H9 (cell line): ENCODE data around the gene CLMP. TPM values are rescaled to one million over a fixed set of nuclear protein-coding genes. Genes with fewer than 3 reads are reported as not detected.

ENCODE experiments used
- DNase-seq: peaks from one replicate; pipeline ENCODE4 v3.0.0-alpha.2; 2017
- H2AFZ ChIP-seq: one replicate; pipeline ENCODE4 v1.6.1; 2013; ENCODE audit warnings: mild to moderate bottlenecking, low read length, control low read depth, moderate library complexity
- H2AK5ac ChIP-seq: 2 replicates; pipeline ENCODE4 v1.6.1; 2013; ENCODE audit warnings: low read length, control low read depth, mixed read lengths; ENCODE audit not compliant: insufficient read length
- H2BK120ac ChIP-seq: one replicate; pipeline ENCODE4 v1.6.1; 2013; ENCODE audit warnings: low read depth, mild to moderate bottlenecking, low read length, control low read depth, inconsistent platforms; ENCODE audit not compliant: poor library complexity, severe bottlenecking
- H2BK12ac ChIP-seq: 2 replicates; pipeline ENCODE4 v1.6.1; 2013; ENCODE audit warnings: low read length, control low read depth, mixed read lengths, low read depth; ENCODE audit not compliant: insufficient read length
- H2BK15ac ChIP-seq: 2 replicates; pipeline ENCODE4 v1.6.1; 2013; ENCODE audit warnings: low read depth, low read length, control low read depth
- H2BK20ac ChIP-seq: one replicate; pipeline ENCODE4 v1.6.1; 2013; ENCODE audit warnings: low read depth, mild to moderate bottlenecking, low read length, control low read depth, inconsistent platforms; ENCODE audit not compliant: poor library complexity, severe bottlenecking
- H2BK5ac ChIP-seq: 2 replicates; pipeline ENCODE4 v1.6.1; 2013; ENCODE audit warnings: low read length, control low read depth, mixed read lengths; ENCODE audit not compliant: insufficient read length
- H3K14ac ChIP-seq: 2 replicates; pipeline ENCODE4 v1.6.1; 2013; ENCODE audit warnings: low read length, control low read depth; ENCODE audit not compliant: insufficient read depth
- H3K18ac ChIP-seq: 2 replicates; pipeline ENCODE4 v1.6.1; 2013; ENCODE audit warnings: low read depth, mild to moderate bottlenecking, mixed read lengths, low read length, control low read depth; ENCODE audit not compliant: insufficient read length
- H3K23ac ChIP-seq: 2 replicates; pipeline ENCODE4 v1.6.1; 2013; ENCODE audit warnings: low read length, control low read depth, mixed read lengths, low read depth; ENCODE audit not compliant: insufficient read length
- H3K23me2 ChIP-seq: 2 replicates; pipeline ENCODE4 v1.6.1; 2013; ENCODE audit warnings: low read depth, mild to moderate bottlenecking, mixed read lengths, low read length, control low read depth; ENCODE audit not compliant: insufficient read length, poor library complexity, severe bottlenecking
- H3K27ac ChIP-seq: 2 replicates; pipeline ENCODE4 v1.5.1; 2013; ENCODE audit warnings: low read length, control low read depth, mixed read lengths, low read depth; ENCODE audit not compliant: insufficient read length
- H3K27me3 ChIP-seq: 2 replicates; pipeline ENCODE4 v1.6.1; 2013; ENCODE audit warnings: low read length, control low read depth, inconsistent platforms; ENCODE audit not compliant: insufficient read depth
- H3K4ac ChIP-seq: 2 replicates; pipeline ENCODE4 v1.6.1; 2013; ENCODE audit warnings: low read depth, mild to moderate bottlenecking, control low read depth, inconsistent platforms, low read length, moderate library complexity
- H3K4me1 ChIP-seq: 2 replicates; pipeline ENCODE4 v1.6.1; 2013; ENCODE audit warnings: low read length, control low read depth, inconsistent platforms; ENCODE audit not compliant: insufficient read depth
- H3K4me2 ChIP-seq: 2 replicates; pipeline ENCODE4 v1.6.1; 2013; ENCODE audit warnings: low read length, control low read depth, mixed read lengths; ENCODE audit not compliant: insufficient read length, insufficient read depth
- H3K56ac ChIP-seq: 2 replicates; pipeline ENCODE4 v1.6.1; 2013; ENCODE audit warnings: low read depth, mild to moderate bottlenecking, mixed read lengths, low read length, control low read depth; ENCODE audit not compliant: insufficient read length
- H3K79me1 ChIP-seq: 2 replicates; pipeline ENCODE4 v1.6.1; 2013; ENCODE audit warnings: low read depth, mild to moderate bottlenecking, moderate library complexity, low read length, control low read depth, inconsistent platforms; ENCODE audit not compliant: insufficient read depth, poor library complexity, severe bottlenecking
- H3K79me2 ChIP-seq: 2 replicates; pipeline ENCODE4 v1.6.1; 2013; ENCODE audit warnings: low read length, control low read depth, inconsistent platforms; ENCODE audit not compliant: insufficient read depth
- H3K9ac ChIP-seq: 2 replicates; pipeline ENCODE4 v1.6.1; 2013; ENCODE audit warnings: low read length, control low read depth, mixed read lengths; ENCODE audit not compliant: insufficient read length; ENCODE audit errors: extremely low read depth
- H3K9me3 ChIP-seq: one replicate; pipeline ENCODE4 v1.6.1; 2013; ENCODE audit warnings: low read depth, low read length, inconsistent platforms; ENCODE audit not compliant: control insufficient read depth
- H3T11ph ChIP-seq: one replicate; pipeline ENCODE4 v1.6.1; 2013; ENCODE audit warnings: mild to moderate bottlenecking, low read length, control low read depth, inconsistent platforms
- H4K20me1 ChIP-seq: one replicate; pipeline ENCODE4 v1.6.1; 2013; ENCODE audit not compliant: control insufficient read depth, insufficient read length, insufficient read depth
- H4K5ac ChIP-seq: 2 replicates; pipeline ENCODE4 v1.6.1; 2013; ENCODE audit warnings: low read depth, mild to moderate bottlenecking, mixed read lengths, low read length, control low read depth; ENCODE audit not compliant: insufficient read length
- H4K8ac ChIP-seq: replicated peaks from 2 replicates; pipeline ENCODE4 v1.6.1; 2013; ENCODE audit warnings: low read length, control low read depth, mixed read lengths, low read depth; ENCODE audit not compliant: insufficient read length
- H4K91ac ChIP-seq: 2 replicates; pipeline ENCODE4 v1.6.1; 2013; ENCODE audit warnings: low read depth, mild to moderate bottlenecking, moderate library complexity, mixed read lengths, low read length, control low read depth; ENCODE audit not compliant: insufficient read length
- H3K27ac Mint-ChIP-seq, 3 experiments: 2 replicates in 2 of 3; 3 replicates in 1 of 3; pipeline ENCODE4 v1.8.0; 2020 to 2021; ENCODE audit warnings: mixed read lengths in 3 of 3, mild to moderate bottlenecking in 1 of 3, moderate library complexity in 1 of 3
- H3K27me3 Mint-ChIP-seq: 2 replicates; pipeline ENCODE4 v1.8.0; 2021; ENCODE audit warnings: low read depth, mild to moderate bottlenecking, moderate library complexity, mixed read lengths
- H3K36me3 Mint-ChIP-seq, 3 experiments: 2 replicates in 2 of 3; 3 replicates in 1 of 3; pipeline ENCODE4 v1.8.0; 2020 to 2021; ENCODE audit warnings: low read depth in 3 of 3, mixed read lengths in 3 of 3; ENCODE audit not compliant: insufficient read depth in 1 of 3
- H3K4me1 Mint-ChIP-seq, 2 experiments: 2 replicates each; pipeline ENCODE4 v1.8.0; 2020; ENCODE audit warnings: mixed read lengths in 2 of 2
- H3K4me3 Mint-ChIP-seq, 2 experiments: 2 replicates in 1 of 2; 3 replicates in 1 of 2; pipeline ENCODE4 v1.8.0; 2020 to 2021; ENCODE audit warnings: mild to moderate bottlenecking in 2 of 2, mixed read lengths in 2 of 2, moderate library complexity in 1 of 2
- H3K9me3 Mint-ChIP-seq, 2 experiments: 2 replicates in 1 of 2; 3 replicates in 1 of 2; pipeline ENCODE4 v1.8.0; 2020; ENCODE audit warnings: mild to moderate bottlenecking in 2 of 2, mixed read lengths in 2 of 2, moderate library complexity in 1 of 2
- CTCF ChIP-seq: fragments of 200-600 bp; sonication (generic); conservative IDR thresholded peaks from 3 replicates; pipeline ENCODE4 v1.8.0; 2021; ENCODE audit warnings: antibody characterized with exemption, mild to moderate bottlenecking
- WGBS: extraction: QIAGEN DNeasy Blood & Tissue Kit; methylation state at CpG from one replicate; pipeline ENCODE4 v1.1.7; 2013; ENCODE audit warnings: missing lambda C conversion rate, low lambda C conversion rate, mixed read lengths; ENCODE audit not compliant: insufficient read length; ENCODE audit errors: extremely low coverage; 5-methylcytosine and 5-hydroxymethylcytosine counted together
- total RNA-seq: library from RNA; stranded (reverse); gene quantifications from 2 replicates; pipeline ENCODE4 v1.2.1, GENCODE V29; 2021

CLMP gene
- total RNA-seq, 1 experiment from 2014 or later: 13.8 TPM

- H3K4me2 ChIP-seq: no peak overlapping the region
- TF ChIP-seq CTCF: peak; percentile 34; the same call in 1 of the 3 replicates
- no peak overlapping the region for H3K27ac Mint-ChIP-seq
- H3K36me3 Mint-ChIP-seq: no peaks in the 10 kb centered on the region
- H3T11ph ChIP-seq: no peak overlapping the region
- H4K20me1 ChIP-seq: no peaks in the 10 kb centered on the region
- no peak overlapping the region for H4K8ac ChIP-seq
- no peak overlapping the region for H3K18ac ChIP-seq
- WGBS: no CpG with 5 or more reads among the region's 10 CpGs
- no peak overlapping the region for H3K23ac ChIP-seq
- no peak overlapping the region for H4K5ac ChIP-seq
- H4K91ac ChIP-seq: no peak overlapping the region
- H3K4me1 ChIP-seq: no peaks in the 10 kb centered on the region
- H3K14ac ChIP-seq: no peak overlapping the region
- no peaks in the 10 kb centered on the region for H3K27me3 Mint-ChIP-seq
- H3K4ac ChIP-seq: no peak overlapping the region
- DNase-seq: peak; percentile 39
- H3K27ac ChIP-seq: no peak overlapping the region
- no peak overlapping the region for H2BK120ac ChIP-seq
- no peak overlapping the region for H2BK12ac ChIP-seq
- no peak overlapping the region for H3K4me3 Mint-ChIP-seq
- no peaks in the 10 kb centered on the region for H3K9me3 ChIP-seq
- no peak overlapping the region for H2BK15ac ChIP-seq
- no peak overlapping the region for H2BK20ac ChIP-seq
- no peaks in the 10 kb centered on the region for H3K9me3 Mint-ChIP-seq
- no peak overlapping the region for H3K56ac ChIP-seq
- H3K23me2 ChIP-seq: no peaks in the 10 kb centered on the region
- no peak overlapping the region for H3K9ac ChIP-seq
- no peak overlapping the region for H2AK5ac ChIP-seq
- no peaks in the 10 kb centered on the region for H3K79me1 ChIP-seq
- no peak overlapping the region for H2AFZ ChIP-seq
- no peaks in the 10 kb centered on the region for H3K79me2 ChIP-seq
- no peaks in the 10 kb centered on the region for H3K27me3 ChIP-seq
- H3K4me1 Mint-ChIP-seq: peaks cover 12% of the 10 kb centered on the region in 2 experiments
- no peak overlapping the region for H2BK5ac ChIP-seq
These were observed 161.2 kb downstream of the CLMP start for GRCh38 chr11:123033895-123034294.
